Measurements from ENCODE around the gene LAMB1. TPM values are rescaled to one million over a fixed set of nuclear protein-coding genes. Genes with fewer than 3 reads are reported as not detected.

LAMB1 gene
- total RNA-seq, 1 experiment from 2014 or later: 32.0 TPM

DNA sequence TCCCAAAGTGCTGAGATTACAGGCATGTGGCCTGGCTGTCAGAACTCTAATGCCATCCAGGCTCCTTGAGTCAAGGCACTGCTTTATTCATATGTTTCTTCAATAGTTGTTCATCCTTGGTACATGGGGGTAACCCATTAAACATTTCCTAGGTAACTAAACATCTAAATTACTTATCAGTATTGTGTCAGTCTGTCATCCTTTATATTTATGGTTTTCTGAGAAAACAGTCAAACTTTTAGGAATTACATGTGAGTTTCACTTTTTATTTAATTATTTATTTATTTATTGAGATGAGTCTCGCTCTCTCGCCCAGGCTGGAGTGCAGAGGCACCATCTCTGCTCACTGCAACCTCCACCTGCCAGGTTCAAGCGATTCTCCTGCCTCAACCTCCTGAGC is 45.5 kb upstream of the LAMB1 start:
- Histone ChIP-seq H3K4me1 (ENCODE audit: control insufficient read depth in 1 of 2, insufficient read depth in 2 of 2, low read length in 2 of 2) (no peaks in the 10 kb centered on the region), H3K79me2 (ENCODE audit: insufficient read depth, low read length) (no peaks in the 10 kb centered on the region), H3K36me3 (ENCODE audit: control insufficient read depth in 1 of 2, insufficient read depth in 2 of 2, low read length in 2 of 2) (no peaks in the 10 kb centered on the region), H2AFZ (ENCODE audit: low read depth, low read length, poor library complexity, severe bottlenecking) (no peak overlapping the region), H3K9ac (ENCODE audit: low read length) (no peak overlapping the region), H4K20me1 (ENCODE audit: insufficient read depth) (no peaks in the 10 kb centered on the region), H3K27me3 (ENCODE audit: insufficient read depth, low read length) (no peaks in the 10 kb centered on the region), H3K9me2 (ENCODE audit: insufficient read depth) (no peaks in the 10 kb centered on the region), H3K4me3 (replicated peaks in 1 of 2; ENCODE audit: low read depth in 1 of 2, low read length in 2 of 2) (no peak overlapping the region), H3K27ac (ENCODE audit: low read depth, low read length) (no peak overlapping the region), H3K4me2 (ENCODE audit: low read length) (no peak overlapping the region), H3K9me3 (ENCODE audit: control insufficient read depth in 1 of 2, insufficient read depth in 1 of 2, low read depth in 1 of 2, low read length in 2 of 2) (no peaks in the 10 kb centered on the region)
- no peak for ATAC-seq
- TF ChIP-seq SIN3A (IDR thresholded peaks at IDR 0.05; ENCODE audit: low read depth): no peak
- no TSS peak for BruUV-seq (replicated peaks)
- intact Hi-C loops (cut with micrococcal nuclease): no loop called here
- ChIA-PET POLR2A (no interaction called here), CTCF (no interaction called here), RAD21 (ENCODE audit: low non-redundant PET in 1 of 2, low total read pairs in 2 of 2, uncharacterized antibody in 2 of 2, unreplicated experiment in 2 of 2) (no interaction called here)
- no peak for DNase-seq (ENCODE audit: low read depth, low spot score)

DNA sequence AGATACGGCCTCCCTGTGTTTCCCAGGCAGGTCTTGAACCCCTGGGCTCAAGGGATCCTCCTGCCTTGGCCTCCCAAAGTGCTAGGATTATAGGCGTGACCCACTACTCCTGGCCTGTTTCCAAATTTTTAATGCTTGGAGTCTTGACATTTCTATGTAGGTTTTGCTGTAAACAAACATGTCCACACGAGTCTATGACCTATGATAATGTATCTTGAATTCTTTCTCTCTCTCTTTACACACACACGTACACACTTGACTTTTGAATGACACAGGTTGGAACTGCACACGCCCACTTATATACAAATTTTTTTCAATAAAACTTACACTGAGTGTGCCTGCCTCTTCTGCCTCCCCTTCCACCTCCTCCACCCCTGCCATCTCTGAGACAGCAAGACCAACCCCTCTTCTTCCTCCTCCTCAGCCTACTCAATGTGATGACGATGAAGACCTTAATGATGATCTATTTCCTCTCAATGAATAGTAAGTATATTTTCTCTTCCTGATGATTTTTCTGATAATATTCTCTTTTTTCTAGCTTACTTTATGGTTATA is 44.1 kb upstream of the LAMB1 start:
- Histone ChIP-seq H3K79me2 (ENCODE audit: insufficient read depth, low read length) (no peaks in the 10 kb centered on the region), H3K9ac (ENCODE audit: low read length) (no peak overlapping the region), H3K4me2 (ENCODE audit: low read length) (no peak overlapping the region), H3K27me3 (ENCODE audit: insufficient read depth, low read length) (no peaks in the 10 kb centered on the region), H3K27ac (ENCODE audit: low read depth, low read length) (no peak overlapping the region), H3K4me1 (ENCODE audit: control insufficient read depth in 1 of 2, insufficient read depth in 2 of 2, low read length in 2 of 2) (no peaks in the 10 kb centered on the region), H4K20me1 (ENCODE audit: insufficient read depth) (no peaks in the 10 kb centered on the region), H3K9me2 (ENCODE audit: insufficient read depth) (peaks cover 3% of the 10 kb centered on the region; the same call in 1 of the 2 replicates), H3K9me3 (ENCODE audit: control insufficient read depth in 1 of 2, insufficient read depth in 1 of 2, low read depth in 1 of 2, low read length in 2 of 2) (no peaks in the 10 kb centered on the region), H3K36me3 (ENCODE audit: control insufficient read depth in 1 of 2, insufficient read depth in 2 of 2, low read length in 2 of 2) (no peaks in the 10 kb centered on the region), H2AFZ (ENCODE audit: low read depth, low read length, poor library complexity, severe bottlenecking) (no peak overlapping the region), H3K4me3 (replicated peaks in 1 of 2; ENCODE audit: low read depth in 1 of 2, low read length in 2 of 2) (no peak overlapping the region)
- no TSS peak for BruUV-seq (replicated peaks)
- ChIA-PET POLR2A (no interaction called here), CTCF (no interaction called here), RAD21 (ENCODE audit: low non-redundant PET in 1 of 2, low total read pairs in 2 of 2, uncharacterized antibody in 2 of 2, unreplicated experiment in 2 of 2) (interaction anchor here in 1 of 2 experiments (0.7 kb wide), 1 partner anchor 83 kb away, joined by 3 read pairs; no protein-coding TSS in a partner anchor)
- ATAC-seq (no peak), DNase-seq (ENCODE audit: low read depth, low spot score) (no peak)
- TF ChIP-seq ATF3 (IDR thresholded peaks at IDR 0.05) (no peak), JUND (IDR thresholded peaks at IDR 0.05) (no peak), SP1 (IDR thresholded peaks at IDR 0.05; ENCODE audit: low read depth) (no peak), ELF1 (IDR thresholded peaks at IDR 0.05; ENCODE audit: borderline replicate concordance, low read depth) (no peak), CEBPB (IDR thresholded peaks at IDR 0.05; ENCODE audit: low read depth) (no peak), CTCF (IDR thresholded peaks at IDR 0.05 in 2 of 3, conservative IDR thresholded peaks at IDR 0.05 in 1 of 3; ENCODE audit: borderline replicate concordance in 1 of 3, insufficient read depth in 1 of 3, low read depth in 2 of 3, low read length in 2 of 3) (no peak), EZH2phosphoT487 (IDR thresholded peaks at IDR 0.05; ENCODE audit: borderline replicate concordance) (no peak), ZNF274 (IDR thresholded peaks at IDR 0.05; ENCODE audit: low read depth, low read length) (no peak), CBX3 (IDR thresholded peaks at IDR 0.05; ENCODE audit: low read depth) (no peak), POLR2AphosphoS5 (IDR thresholded peaks at IDR 0.05; ENCODE audit: low read depth, low read length) (no peak), ZFX (IDR thresholded peaks at IDR 0.05) (no peak)
- TF ChIP-seq, protein P1, sequence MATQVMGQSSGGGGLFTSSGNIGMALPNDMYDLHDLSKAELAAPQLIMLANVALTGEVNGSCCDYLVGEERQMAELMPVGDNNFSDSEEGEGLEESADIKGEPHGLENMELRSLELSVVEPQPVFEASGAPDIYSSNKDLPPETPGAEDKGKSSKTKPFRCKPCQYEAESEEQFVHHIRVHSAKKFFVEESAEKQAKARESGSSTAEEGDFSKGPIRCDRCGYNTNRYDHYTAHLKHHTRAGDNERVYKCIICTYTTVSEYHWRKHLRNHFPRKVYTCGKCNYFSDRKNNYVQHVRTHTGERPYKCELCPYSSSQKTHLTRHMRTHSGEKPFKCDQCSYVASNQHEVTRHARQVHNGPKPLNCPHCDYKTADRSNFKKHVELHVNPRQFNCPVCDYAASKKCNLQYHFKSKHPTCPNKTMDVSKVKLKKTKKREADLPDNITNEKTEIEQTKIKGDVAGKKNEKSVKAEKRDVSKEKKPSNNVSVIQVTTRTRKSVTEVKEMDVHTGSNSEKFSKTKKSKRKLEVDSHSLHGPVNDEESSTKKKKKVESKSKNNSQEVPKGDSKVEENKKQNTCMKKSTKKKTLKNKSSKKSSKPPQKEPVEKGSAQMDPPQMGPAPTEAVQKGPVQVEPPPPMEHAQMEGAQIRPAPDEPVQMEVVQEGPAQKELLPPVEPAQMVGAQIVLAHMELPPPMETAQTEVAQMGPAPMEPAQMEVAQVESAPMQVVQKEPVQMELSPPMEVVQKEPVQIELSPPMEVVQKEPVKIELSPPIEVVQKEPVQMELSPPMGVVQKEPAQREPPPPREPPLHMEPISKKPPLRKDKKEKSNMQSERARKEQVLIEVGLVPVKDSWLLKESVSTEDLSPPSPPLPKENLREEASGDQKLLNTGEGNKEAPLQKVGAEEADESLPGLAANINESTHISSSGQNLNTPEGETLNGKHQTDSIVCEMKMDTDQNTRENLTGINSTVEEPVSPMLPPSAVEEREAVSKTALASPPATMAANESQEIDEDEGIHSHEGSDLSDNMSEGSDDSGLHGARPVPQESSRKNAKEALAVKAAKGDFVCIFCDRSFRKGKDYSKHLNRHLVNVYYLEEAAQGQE (IDR thresholded peaks at IDR 0.05; ENCODE audit: low read depth): no peak
- intact Hi-C loops (cut with micrococcal nuclease): no loop called here

Measured in HCT116 (cell line).